ENCODE data around the gene ZBTB20.

DNA sequence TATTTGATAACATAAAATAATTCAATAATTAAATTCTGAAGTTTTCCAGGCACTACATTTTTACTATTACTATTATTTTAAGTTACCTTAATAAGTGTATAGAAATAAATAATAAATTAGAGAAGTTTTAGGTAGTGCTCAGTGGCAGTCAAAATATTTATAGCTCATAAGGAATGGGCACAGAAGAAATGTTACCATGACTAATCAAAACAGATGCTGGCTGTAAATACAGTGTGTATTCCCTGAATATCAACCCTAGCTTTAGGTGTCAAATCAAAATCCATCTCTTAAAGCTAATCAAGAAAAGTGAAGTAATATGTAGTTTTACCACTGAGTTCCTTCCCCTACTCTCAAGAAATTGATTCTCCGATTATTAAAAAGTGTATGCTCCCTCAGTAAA, 35.5 kb downstream of the ZBTB20 start:
- TF ChIP-seq POLR2A (IDR thresholded peaks at IDR 0.05): no peak
- TF ChIP-seq, protein P1, sequence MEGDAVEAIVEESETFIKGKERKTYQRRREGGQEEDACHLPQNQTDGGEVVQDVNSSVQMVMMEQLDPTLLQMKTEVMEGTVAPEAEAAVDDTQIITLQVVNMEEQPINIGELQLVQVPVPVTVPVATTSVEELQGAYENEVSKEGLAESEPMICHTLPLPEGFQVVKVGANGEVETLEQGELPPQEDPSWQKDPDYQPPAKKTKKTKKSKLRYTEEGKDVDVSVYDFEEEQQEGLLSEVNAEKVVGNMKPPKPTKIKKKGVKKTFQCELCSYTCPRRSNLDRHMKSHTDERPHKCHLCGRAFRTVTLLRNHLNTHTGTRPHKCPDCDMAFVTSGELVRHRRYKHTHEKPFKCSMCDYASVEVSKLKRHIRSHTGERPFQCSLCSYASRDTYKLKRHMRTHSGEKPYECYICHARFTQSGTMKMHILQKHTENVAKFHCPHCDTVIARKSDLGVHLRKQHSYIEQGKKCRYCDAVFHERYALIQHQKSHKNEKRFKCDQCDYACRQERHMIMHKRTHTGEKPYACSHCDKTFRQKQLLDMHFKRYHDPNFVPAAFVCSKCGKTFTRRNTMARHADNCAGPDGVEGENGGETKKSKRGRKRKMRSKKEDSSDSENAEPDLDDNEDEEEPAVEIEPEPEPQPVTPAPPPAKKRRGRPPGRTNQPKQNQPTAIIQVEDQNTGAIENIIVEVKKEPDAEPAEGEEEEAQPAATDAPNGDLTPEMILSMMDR (IDR thresholded peaks at IDR 0.05): no peak
- TF ChIP-seq EP300 (IDR thresholded peaks at IDR 0.05): no peak
